CD1c-positive myeloid dendritic cell (primary cell): ENCODE data around the gene INPP5D.
"Not testable (repeated sequence)": the region's sequence is repeated elsewhere in the genome, so short reads cannot be mapped to it uniquely, and the experiment has no call there.

Experiments
- DNase-seq: peaks from one replicate; pipeline ENCODE4 v3.0.0-alpha.2; 2016; ENCODE audit errors: extremely low spot score

INPP5D gene

GRCh38 chr2:233173115-233173514 is 113.0 kb downstream of the INPP5D start:
- no peak for DNase-seq

GRCh38 chr2:233174137-233174536 is 114.0 kb downstream of the INPP5D start:
- no peak for DNase-seq

- DNase-seq: no peak
These were observed 119.1 kb downstream of the INPP5D start for GRCh38 chr2:233178994-233179847.

GRCh38 chr2:233179848-233180366 is 119.8 kb downstream of the INPP5D start:
- peak; percentile 47 for DNase-seq

GRCh38 chr2:233183869-233184418 is 123.8 kb downstream of the INPP5D start:
- no peak for DNase-seq

- DNase-seq: no peak
These were observed 124.5 kb downstream of the INPP5D start for GRCh38 chr2:233184669-233185068.

GRCh38 chr2:233185330-233185729 is 125.2 kb downstream of the INPP5D start:
- peak; percentile 87 for DNase-seq

- DNase-seq: peak; percentile 77
These were observed 125.8 kb downstream of the INPP5D start for GRCh38 chr2:233185963-233186362.

GRCh38 chr2:233186851-233187250 is 126.7 kb downstream of the INPP5D start:
- no peak for DNase-seq

- no peak for DNase-seq
These were observed 128.9 kb downstream of the INPP5D start for GRCh38 chr2:233189025-233189424.

GRCh38 chr2:233191016-233191415 is 130.9 kb downstream of the INPP5D start:
- DNase-seq: peak; percentile 50

- DNase-seq: no peak
These were observed 133.6 kb downstream of the INPP5D start for GRCh38 chr2:233193738-233194137.

GRCh38 chr2:233195027-233195426 is 134.9 kb downstream of the INPP5D start:
- DNase-seq: no peak

- DNase-seq: no peak
These were observed 136.9 kb downstream of the INPP5D start for GRCh38 chr2:233197022-233197421.

GRCh38 chr2:233198026-233198425 is 137.9 kb downstream of the INPP5D start:
- DNase-seq: no peak

- peak; percentile 70 for DNase-seq
These were observed 139.7 kb downstream of the INPP5D start for GRCh38 chr2:233199870-233200269.

GRCh38 chr2:233200790-233201189 is 140.6 kb downstream of the INPP5D start:
- DNase-seq: not testable (repeated sequence)

- DNase-seq: no peak
These were observed 141.3 kb downstream of the INPP5D start for GRCh38 chr2:233201258-233202013.

- peak; percentile 86 for DNase-seq
These were observed 142.4 kb downstream of the INPP5D start for GRCh38 chr2:233202531-233202944.

GRCh38 chr2:233203060-233203459 is 142.9 kb downstream of the INPP5D start:
- no peak for DNase-seq

- DNase-seq: no peak
These were observed 144.3 kb downstream of the INPP5D start for GRCh38 chr2:233204286-233204936.
